ENCODE results near the gene KRTAP12-4. TPM values are rescaled to one million over a fixed set of nuclear protein-coding genes. Genes with fewer than 3 reads are reported as not detected.
"Not testable (repeated sequence)": the region's sequence is repeated elsewhere in the genome, so short reads cannot be mapped to it uniquely, and the experiment has no call there.

KRTAP12-4 gene
- polyA plus RNA-seq, 1 donor from 2014 or later: not detected

DNA sequence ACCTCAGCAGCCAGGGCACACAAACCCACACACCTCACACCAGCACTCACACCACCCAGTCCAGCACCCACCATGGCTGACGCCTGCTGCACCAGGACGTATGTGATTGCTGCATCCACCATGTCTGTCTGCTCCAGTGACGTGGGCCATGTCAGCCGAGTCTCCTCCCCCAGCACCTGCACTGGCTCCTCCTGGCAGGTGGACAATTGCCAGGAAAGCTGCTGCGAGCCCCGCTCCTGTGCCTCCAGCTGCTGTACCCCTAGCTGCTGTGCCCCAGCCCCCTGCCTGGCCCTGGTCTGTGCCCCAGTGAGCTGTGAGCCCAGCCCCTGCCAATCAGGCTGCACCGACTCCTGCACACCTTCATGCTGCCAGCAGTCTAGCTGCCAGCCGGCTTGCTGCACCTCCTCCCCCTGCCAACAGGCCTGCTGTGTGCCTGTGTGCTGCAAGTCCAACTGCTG lies 42.4 kb downstream of the KRTAP12-4 start, which contains the start of gene KRTAP10-8:
Gene KRTAP10-8 (plus strand): TSS at position 51 of the 458 bp plus-strand sequence. CDS start 22 bp downstream, at position 73.
- H4K20me1 ChIP-seq (ENCODE audit: insufficient read depth): no peaks in the 10 kb centered on the region
- H3K9me3 ChIP-seq (ENCODE audit: low read length): no peaks in the 10 kb centered on the region
- H2AFZ ChIP-seq (ENCODE audit: low read depth, low read length): no peak within 1 kb of the TSS
- H3K36me3 ChIP-seq (ENCODE audit: insufficient read depth, low read length): no peaks in the 10 kb centered on the region
- no peak within 1 kb of the TSS for H3K9ac ChIP-seq (ENCODE audit: low read length)
- TF ChIP-seq RAD21 (conservative IDR thresholded peaks at IDR 0.05) (no peak), EP300 (conservative IDR thresholded peaks at IDR 0.05; ENCODE audit: poor library complexity, severe bottlenecking) (no peak), EZH2 (IDR thresholded peaks at IDR 0.05; ENCODE audit: borderline replicate concordance, insufficient read depth, low read length, poor library complexity, severe bottlenecking) (no peak), TAF1 (IDR thresholded peaks at IDR 0.05; ENCODE audit: low read depth) (no peak), SMC3 (conservative IDR thresholded peaks at IDR 0.05; ENCODE audit: poor library complexity) (no peak), POLR2AphosphoS5 (IDR thresholded peaks at IDR 0.05) (no peak), MXI1 (conservative IDR thresholded peaks at IDR 0.05; ENCODE audit: poor library complexity, severe bottlenecking) (no peak)
- TF ChIP-seq, protein P1, sequence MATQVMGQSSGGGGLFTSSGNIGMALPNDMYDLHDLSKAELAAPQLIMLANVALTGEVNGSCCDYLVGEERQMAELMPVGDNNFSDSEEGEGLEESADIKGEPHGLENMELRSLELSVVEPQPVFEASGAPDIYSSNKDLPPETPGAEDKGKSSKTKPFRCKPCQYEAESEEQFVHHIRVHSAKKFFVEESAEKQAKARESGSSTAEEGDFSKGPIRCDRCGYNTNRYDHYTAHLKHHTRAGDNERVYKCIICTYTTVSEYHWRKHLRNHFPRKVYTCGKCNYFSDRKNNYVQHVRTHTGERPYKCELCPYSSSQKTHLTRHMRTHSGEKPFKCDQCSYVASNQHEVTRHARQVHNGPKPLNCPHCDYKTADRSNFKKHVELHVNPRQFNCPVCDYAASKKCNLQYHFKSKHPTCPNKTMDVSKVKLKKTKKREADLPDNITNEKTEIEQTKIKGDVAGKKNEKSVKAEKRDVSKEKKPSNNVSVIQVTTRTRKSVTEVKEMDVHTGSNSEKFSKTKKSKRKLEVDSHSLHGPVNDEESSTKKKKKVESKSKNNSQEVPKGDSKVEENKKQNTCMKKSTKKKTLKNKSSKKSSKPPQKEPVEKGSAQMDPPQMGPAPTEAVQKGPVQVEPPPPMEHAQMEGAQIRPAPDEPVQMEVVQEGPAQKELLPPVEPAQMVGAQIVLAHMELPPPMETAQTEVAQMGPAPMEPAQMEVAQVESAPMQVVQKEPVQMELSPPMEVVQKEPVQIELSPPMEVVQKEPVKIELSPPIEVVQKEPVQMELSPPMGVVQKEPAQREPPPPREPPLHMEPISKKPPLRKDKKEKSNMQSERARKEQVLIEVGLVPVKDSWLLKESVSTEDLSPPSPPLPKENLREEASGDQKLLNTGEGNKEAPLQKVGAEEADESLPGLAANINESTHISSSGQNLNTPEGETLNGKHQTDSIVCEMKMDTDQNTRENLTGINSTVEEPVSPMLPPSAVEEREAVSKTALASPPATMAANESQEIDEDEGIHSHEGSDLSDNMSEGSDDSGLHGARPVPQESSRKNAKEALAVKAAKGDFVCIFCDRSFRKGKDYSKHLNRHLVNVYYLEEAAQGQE (IDR thresholded peaks at IDR 0.05; ENCODE audit: borderline replicate concordance): no peak
- TF ChIP-seq, protein P2, sequence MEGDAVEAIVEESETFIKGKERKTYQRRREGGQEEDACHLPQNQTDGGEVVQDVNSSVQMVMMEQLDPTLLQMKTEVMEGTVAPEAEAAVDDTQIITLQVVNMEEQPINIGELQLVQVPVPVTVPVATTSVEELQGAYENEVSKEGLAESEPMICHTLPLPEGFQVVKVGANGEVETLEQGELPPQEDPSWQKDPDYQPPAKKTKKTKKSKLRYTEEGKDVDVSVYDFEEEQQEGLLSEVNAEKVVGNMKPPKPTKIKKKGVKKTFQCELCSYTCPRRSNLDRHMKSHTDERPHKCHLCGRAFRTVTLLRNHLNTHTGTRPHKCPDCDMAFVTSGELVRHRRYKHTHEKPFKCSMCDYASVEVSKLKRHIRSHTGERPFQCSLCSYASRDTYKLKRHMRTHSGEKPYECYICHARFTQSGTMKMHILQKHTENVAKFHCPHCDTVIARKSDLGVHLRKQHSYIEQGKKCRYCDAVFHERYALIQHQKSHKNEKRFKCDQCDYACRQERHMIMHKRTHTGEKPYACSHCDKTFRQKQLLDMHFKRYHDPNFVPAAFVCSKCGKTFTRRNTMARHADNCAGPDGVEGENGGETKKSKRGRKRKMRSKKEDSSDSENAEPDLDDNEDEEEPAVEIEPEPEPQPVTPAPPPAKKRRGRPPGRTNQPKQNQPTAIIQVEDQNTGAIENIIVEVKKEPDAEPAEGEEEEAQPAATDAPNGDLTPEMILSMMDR (IDR thresholded peaks at IDR 0.05; ENCODE audit: poor library complexity, severe bottlenecking): no peak
- H3K4me2 ChIP-seq (ENCODE audit: low read length): no peak within 1 kb of the TSS
- no peaks in the 10 kb centered on the region for H3K27me3 ChIP-seq (ENCODE audit: insufficient read depth, low read depth, low read length)
- no peaks in the 10 kb centered on the region for H3K9me2 ChIP-seq (ENCODE audit: insufficient read depth, low read length)
- H3K4me3 ChIP-seq (ENCODE audit: low read length): no peak within 1 kb of the TSS
- no peaks in the 10 kb centered on the region for H3K79me2 ChIP-seq (replicated peaks; ENCODE audit: insufficient read depth, low read length)
- H3K27ac ChIP-seq (ENCODE audit: low read length): no peak within 1 kb of the TSS
- H3F3A ChIP-seq (ENCODE audit: insufficient read depth, low read length, poor library complexity, severe bottlenecking): no peaks in the 10 kb centered on the region

DNA sequence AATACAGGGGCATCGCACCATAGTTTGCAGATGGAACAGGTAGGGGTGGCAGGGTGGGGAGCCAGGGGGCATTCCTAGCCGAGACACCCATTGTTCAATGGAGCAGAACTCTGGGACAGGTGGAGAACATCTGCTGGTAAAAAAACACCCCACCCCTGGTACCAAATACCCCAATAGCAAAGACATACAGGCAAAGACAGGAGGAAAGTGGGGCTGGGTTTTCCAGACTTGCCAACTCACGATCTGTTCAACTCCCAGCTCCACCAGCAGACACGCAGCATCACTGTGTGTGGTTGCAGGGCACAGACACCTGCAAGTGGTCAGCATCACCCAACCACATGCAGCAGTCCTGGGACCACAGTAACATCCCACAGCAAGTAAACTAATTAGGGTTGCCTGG lies 42.9 kb downstream of the KRTAP12-4 start:
- TF ChIP-seq, protein P2 (IDR thresholded peaks at IDR 0.05; ENCODE audit: poor library complexity, severe bottlenecking): no peak
- no peak for TF ChIP-seq MXI1 (conservative IDR thresholded peaks at IDR 0.05; ENCODE audit: poor library complexity, severe bottlenecking)
- no peaks in the 10 kb centered on the region for H3K36me3 ChIP-seq (ENCODE audit: insufficient read depth, low read length)

DNA sequence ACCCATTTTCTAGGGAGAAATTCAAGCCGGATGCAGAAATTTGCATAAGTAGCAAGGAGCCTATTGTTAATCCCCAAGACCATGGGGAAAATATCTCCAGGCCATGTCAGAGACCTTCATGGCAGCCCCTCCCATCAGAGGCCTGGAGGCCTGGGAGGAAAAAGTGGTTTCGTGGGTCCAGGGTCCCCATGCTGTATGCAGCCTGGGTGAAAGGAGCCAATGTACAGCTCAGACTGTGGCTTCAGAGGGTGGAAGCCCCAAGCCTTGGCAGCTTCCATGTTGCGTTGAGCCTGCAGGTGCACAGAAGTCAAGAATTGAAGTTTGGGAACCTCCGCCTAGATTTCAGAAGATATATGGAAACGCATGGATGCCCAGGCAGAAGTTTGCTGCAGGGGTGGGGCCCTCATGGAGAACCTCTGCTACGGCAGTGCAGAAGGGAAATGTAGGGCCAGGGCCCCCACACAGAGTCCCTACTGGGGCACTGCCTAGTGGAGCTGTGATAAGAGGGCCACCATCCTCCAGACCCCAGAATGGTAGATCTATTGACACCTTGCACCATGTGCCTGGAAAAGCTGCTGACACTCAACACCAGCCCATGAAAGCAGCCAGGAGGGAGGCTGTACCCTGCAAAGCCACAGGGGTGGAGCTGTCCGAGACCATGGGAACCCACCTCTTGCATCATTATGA lies 44.2 kb downstream of the KRTAP12-4 start:
- H3K4me3 ChIP-seq (ENCODE audit: low read length); H2AFZ ChIP-seq (ENCODE audit: low read depth, low read length); H4K20me1 ChIP-seq (ENCODE audit: insufficient read depth); H3K27me3 ChIP-seq (ENCODE audit: insufficient read depth, low read depth, low read length); H3K27ac ChIP-seq (ENCODE audit: low read length); H3K9ac ChIP-seq (ENCODE audit: low read length); H3K36me3 ChIP-seq (ENCODE audit: insufficient read depth, low read length); H3K79me2 ChIP-seq (replicated peaks; ENCODE audit: insufficient read depth, low read length); H3K9me3 ChIP-seq (ENCODE audit: low read length); H3F3A ChIP-seq (ENCODE audit: insufficient read depth, low read length, poor library complexity, severe bottlenecking); H3K9me2 ChIP-seq (ENCODE audit: insufficient read depth, low read length); H3K4me2 ChIP-seq (ENCODE audit: low read length): not testable (repeated sequence)

More for the DNA sequence above, 42.9 kb downstream of the KRTAP12-4 start:
- no peaks in the 10 kb centered on the region for H4K20me1 ChIP-seq (ENCODE audit: insufficient read depth)
- H3K79me2 ChIP-seq (replicated peaks; ENCODE audit: insufficient read depth, low read length): no peaks in the 10 kb centered on the region
- H3K9ac ChIP-seq (ENCODE audit: low read length): no peak overlapping the region
- no peak overlapping the region for H3K4me2 ChIP-seq (ENCODE audit: low read length)
- H3K9me2 ChIP-seq (ENCODE audit: insufficient read depth, low read length): no peaks in the 10 kb centered on the region
- H3K9me3 ChIP-seq (ENCODE audit: low read length): no peaks in the 10 kb centered on the region
- no peak overlapping the region for H3K27ac ChIP-seq (ENCODE audit: low read length)
- H3K4me3 ChIP-seq (ENCODE audit: low read length): no peak overlapping the region
- no peaks in the 10 kb centered on the region for H3F3A ChIP-seq (ENCODE audit: insufficient read depth, low read length, poor library complexity, severe bottlenecking)
- no peaks in the 10 kb centered on the region for H3K27me3 ChIP-seq (ENCODE audit: insufficient read depth, low read depth, low read length)
- H2AFZ ChIP-seq (ENCODE audit: low read depth, low read length): no peak overlapping the region

Measured in neural cell (in vitro differentiated cells).